Neural crest cell (in vitro differentiated cells): Measurements from ENCODE around the gene CALR3. TPM values are rescaled to one million over a fixed set of nuclear protein-coding genes. Genes with fewer than 3 reads are reported as not detected.
A peak's percentile ranks its signal among the peaks of the same experiment; 100 is the strongest.

Experiments
- DNase-seq: peaks from one replicate; pipeline ENCODE4 v3.0.0; 2021; ENCODE audit warnings: low read depth, mixed read lengths, low spot score
- H3K27ac Mint-ChIP-seq: one replicate; pipeline ENCODE4 v1.8.0; 2021; ENCODE audit warnings: mild to moderate bottlenecking, mixed read lengths; ENCODE audit not compliant: unreplicated experiment
- H3K27me3 Mint-ChIP-seq: 2 replicates; pipeline ENCODE4 v1.8.0; 2021; ENCODE audit warnings: low read depth, mild to moderate bottlenecking, mixed read lengths
- H3K36me3 Mint-ChIP-seq: 2 replicates; pipeline ENCODE4 v1.8.0; 2021; ENCODE audit warnings: low read depth, mild to moderate bottlenecking, mixed read lengths
- H3K4me1 Mint-ChIP-seq: 2 replicates; pipeline ENCODE4 v1.8.0; 2021; ENCODE audit warnings: mixed read lengths
- H3K4me3 Mint-ChIP-seq: one replicate; pipeline ENCODE4 v1.8.0; 2021; ENCODE audit warnings: mild to moderate bottlenecking, mixed read lengths
- H3K9me3 Mint-ChIP-seq: 2 replicates; pipeline ENCODE4 v1.8.0; 2021; ENCODE audit warnings: mixed read lengths
- total RNA-seq: library from RNA; stranded (reverse); gene quantifications from 2 replicates; pipeline ENCODE4 v1.2.1, GENCODE V29; 2021
- TF ChIP-seq, protein P1 (sequence below): fragments of 200-600 bp; sonication (generic); conservative IDR thresholded peaks from 2 replicates; pipeline ENCODE4 v1.5.0; 2021; ENCODE audit warnings: antibody characterized with exemption, mild to moderate bottlenecking

CALR3 gene
- total RNA-seq, 1 donor from 2014 or later, result not detected

DNA sequence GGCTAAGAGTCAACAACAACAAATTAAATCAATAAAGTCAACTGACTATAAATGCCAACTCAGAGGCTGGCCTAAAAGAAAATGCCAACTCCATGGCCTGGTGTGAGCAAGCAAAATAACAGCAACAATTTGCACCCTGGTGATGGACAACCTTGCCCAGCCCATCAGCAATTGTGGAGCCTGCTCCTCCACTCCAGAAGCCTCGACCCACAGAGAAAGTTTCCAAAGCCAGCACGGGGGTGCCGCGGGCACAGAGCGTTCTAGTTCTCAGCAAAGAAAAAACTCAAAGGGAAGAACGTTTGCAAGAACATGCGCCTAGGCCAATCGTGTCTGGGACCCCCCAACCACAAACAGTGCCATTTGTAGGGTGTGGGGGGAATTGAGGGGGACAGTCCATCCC, 35.5 kb downstream of the CALR3 start:
- TF ChIP-seq, protein P1, sequence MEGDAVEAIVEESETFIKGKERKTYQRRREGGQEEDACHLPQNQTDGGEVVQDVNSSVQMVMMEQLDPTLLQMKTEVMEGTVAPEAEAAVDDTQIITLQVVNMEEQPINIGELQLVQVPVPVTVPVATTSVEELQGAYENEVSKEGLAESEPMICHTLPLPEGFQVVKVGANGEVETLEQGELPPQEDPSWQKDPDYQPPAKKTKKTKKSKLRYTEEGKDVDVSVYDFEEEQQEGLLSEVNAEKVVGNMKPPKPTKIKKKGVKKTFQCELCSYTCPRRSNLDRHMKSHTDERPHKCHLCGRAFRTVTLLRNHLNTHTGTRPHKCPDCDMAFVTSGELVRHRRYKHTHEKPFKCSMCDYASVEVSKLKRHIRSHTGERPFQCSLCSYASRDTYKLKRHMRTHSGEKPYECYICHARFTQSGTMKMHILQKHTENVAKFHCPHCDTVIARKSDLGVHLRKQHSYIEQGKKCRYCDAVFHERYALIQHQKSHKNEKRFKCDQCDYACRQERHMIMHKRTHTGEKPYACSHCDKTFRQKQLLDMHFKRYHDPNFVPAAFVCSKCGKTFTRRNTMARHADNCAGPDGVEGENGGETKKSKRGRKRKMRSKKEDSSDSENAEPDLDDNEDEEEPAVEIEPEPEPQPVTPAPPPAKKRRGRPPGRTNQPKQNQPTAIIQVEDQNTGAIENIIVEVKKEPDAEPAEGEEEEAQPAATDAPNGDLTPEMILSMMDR, result no peak
- H3K9me3 Mint-ChIP-seq, result no peaks in the 10 kb centered on the region
- no peak for DNase-seq
- peaks cover 64% of the 10 kb centered on the region for H3K4me1 Mint-ChIP-seq
- no peaks in the 10 kb centered on the region for H3K36me3 Mint-ChIP-seq
- H3K27me3 Mint-ChIP-seq, result no peaks in the 10 kb centered on the region
- H3K4me3 Mint-ChIP-seq, result no peak overlapping the region
- H3K27ac Mint-ChIP-seq, result no peak overlapping the region

DNA sequence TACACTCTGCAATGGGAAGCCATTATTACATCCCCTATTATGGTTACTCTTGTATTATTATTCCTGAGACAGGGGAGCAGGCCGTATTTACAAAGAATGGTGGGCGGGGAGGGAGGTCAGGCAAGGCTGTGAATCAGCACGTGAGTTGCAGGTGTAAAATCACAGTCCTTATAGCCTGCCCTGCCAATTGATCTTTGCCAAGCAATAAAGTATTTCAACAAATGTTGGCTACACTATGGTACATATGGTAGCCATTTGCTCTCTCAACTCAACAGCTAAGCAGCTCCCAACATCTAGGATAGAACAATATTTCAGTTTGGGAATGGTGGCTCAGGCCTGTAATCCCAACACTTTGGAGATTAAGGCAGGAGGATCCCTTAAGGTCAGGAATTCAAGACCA, 36.3 kb downstream of the CALR3 start:
- H3K9me3 Mint-ChIP-seq, result no peaks in the 10 kb centered on the region
- DNase-seq, result no peak
- TF ChIP-seq, protein P1, result no peak
- peak overlapping the region; percentile 25 for H3K4me3 Mint-ChIP-seq
- H3K4me1 Mint-ChIP-seq, result peaks cover 64% of the 10 kb centered on the region
- no peaks in the 10 kb centered on the region for H3K27me3 Mint-ChIP-seq
- H3K36me3 Mint-ChIP-seq, result no peaks in the 10 kb centered on the region
- no peak overlapping the region for H3K27ac Mint-ChIP-seq

DNA sequence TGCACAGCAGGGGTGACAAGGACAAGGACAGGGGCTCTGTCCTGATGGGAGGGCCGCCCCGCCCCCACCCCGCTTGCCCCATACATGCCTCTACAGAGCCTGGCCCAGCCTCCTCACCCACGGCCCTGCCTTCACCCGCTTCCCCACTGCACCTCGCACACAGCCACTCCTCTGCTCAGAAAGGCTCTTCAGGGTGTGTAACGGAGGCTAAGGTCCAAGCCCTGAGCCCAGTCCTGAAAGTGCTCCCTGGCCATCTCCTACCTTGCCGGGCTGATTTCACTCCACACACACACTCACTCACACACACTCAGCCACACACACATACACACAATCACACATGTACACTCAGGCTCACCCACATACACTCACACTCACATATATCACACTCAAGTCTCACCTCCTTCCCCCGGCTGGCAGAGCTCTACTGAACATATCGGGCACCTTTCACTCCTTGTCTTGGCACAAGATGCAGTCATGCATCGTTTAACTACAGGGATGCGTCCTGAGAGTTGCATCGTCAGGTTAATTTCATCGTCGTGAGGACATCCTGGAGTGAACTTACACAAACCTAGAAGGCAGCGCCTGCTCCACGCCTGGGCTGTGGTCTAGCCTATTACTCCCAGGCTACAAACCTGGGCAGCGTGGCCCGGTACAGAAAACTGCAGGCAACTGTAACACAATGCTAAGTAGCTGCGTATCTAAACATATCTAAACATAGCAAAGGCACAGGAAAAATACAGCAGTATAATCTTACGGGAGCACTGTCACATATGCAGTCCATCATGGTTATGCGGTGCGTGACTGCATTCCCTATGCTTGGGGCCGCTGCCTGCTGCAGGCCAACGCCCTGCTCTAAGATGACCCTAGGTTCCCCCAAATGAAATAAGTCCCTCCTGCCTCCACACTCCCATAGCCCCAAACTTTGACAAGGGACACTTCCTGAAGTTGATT, 37.3 kb downstream of the CALR3 start:
- no peaks in the 10 kb centered on the region for H3K36me3 Mint-ChIP-seq
- H3K4me3 Mint-ChIP-seq, result peak overlapping the region; percentile 54
- no peaks in the 10 kb centered on the region for H3K27me3 Mint-ChIP-seq

DNA sequence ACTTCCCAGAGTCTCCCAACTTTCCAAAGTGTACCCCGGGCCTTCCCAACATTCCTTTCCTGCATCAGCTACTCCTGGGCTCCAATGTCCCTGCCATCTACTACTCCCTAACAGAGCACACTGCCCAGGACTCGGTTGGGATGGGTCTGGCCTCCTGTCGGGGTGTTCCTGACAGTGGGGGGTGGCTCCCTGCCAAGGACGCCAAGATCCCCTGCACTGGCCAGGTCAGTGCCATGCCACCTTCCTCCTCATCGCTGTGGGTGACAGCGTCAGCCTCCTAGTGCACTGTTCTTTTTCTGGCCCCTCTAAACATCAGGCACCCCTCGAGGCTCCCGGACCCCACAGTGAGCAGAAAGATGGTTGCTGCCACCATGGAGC, 38.0 kb downstream of the CALR3 start:
- Mint-ChIP-seq H3K4me1 (peaks cover 59% of the 10 kb centered on the region), H3K9me3 (no peaks in the 10 kb centered on the region), H3K27me3 (no peaks in the 10 kb centered on the region), H3K36me3 (no peaks in the 10 kb centered on the region), H3K27ac (peak overlapping the region; percentile 95), H3K4me3 (peak overlapping the region; percentile 54)
- TF ChIP-seq, protein P1, result no peak
- DNase-seq, result no peak

More for the DNA sequence above, 37.3 kb downstream of the CALR3 start:
- no peak for DNase-seq
- H3K4me1 Mint-ChIP-seq, result peaks cover 64% of the 10 kb centered on the region
- peak overlapping the region; percentile 95 for H3K27ac Mint-ChIP-seq
- no peaks in the 10 kb centered on the region for H3K9me3 Mint-ChIP-seq
- TF ChIP-seq, protein P1, result no peak

DNA sequence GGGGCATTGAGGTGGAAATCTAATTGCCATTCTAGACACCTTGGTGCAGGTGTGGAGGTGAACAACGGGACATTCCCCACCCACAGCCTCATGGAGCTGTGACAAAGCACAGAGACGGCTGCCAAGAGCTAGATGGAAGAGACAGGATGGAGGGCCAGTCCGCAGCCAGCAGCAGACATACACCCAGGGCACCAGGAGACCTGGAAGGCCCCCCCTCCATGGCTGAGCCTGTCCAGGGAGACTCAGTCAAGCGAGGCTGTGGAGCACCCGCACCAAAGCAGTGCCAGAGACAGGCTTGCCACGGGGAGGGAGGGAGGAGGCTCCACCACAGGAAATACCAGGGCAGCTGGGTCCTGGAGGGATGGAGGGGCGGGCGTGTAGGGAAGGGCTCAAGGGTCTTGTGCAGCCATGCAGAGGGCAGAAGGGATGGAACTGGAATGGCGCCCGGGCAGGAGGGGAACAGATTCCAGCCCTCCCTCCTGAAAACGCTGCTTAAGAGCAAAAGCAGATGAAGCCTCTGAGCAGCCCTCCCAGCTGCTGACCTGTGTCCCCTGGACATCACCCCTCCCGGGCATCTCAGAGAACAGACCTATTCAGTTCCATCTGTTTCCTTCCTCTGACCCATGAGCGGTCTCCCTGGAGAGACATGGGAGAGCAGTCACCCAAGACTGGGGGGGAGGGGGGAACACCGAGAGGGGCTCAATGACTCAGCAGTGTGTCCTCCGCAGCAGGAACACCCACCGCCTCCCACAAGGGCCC, 38.6 kb downstream of the CALR3 start:
- DNase-seq, result peak; percentile 36
- Mint-ChIP-seq H3K36me3 (no peaks in the 10 kb centered on the region), H3K27me3 (no peaks in the 10 kb centered on the region), H3K4me1 (peaks cover 62% of the 10 kb centered on the region), H3K4me3 (peak overlapping the region; percentile 67), H3K9me3 (no peaks in the 10 kb centered on the region), H3K27ac (peak overlapping the region; percentile 95)
- TF ChIP-seq, protein P1, result no peak
